Measurements from ENCODE around the gene VPREB3.

DNA sequence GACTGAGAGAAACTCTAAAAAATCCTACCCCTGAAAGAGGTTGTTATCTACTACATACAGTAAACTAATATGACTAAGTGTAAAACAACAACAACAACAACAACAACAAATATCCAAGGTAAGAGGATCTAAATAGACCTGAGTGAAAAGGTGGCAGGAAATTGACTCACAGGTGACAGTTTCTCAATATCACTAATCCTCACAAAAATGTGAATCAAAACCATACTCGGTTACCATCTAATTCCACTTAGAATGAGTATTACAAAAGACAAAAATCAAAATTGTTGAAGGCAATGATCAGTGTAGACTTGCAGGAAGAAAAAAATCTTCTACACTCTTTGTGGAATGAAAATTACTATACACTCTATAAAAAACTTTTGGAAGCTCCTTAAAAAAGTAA lies 46.0 kb downstream of the VPREB3 start:
- TF ChIP-seq, protein P1, sequence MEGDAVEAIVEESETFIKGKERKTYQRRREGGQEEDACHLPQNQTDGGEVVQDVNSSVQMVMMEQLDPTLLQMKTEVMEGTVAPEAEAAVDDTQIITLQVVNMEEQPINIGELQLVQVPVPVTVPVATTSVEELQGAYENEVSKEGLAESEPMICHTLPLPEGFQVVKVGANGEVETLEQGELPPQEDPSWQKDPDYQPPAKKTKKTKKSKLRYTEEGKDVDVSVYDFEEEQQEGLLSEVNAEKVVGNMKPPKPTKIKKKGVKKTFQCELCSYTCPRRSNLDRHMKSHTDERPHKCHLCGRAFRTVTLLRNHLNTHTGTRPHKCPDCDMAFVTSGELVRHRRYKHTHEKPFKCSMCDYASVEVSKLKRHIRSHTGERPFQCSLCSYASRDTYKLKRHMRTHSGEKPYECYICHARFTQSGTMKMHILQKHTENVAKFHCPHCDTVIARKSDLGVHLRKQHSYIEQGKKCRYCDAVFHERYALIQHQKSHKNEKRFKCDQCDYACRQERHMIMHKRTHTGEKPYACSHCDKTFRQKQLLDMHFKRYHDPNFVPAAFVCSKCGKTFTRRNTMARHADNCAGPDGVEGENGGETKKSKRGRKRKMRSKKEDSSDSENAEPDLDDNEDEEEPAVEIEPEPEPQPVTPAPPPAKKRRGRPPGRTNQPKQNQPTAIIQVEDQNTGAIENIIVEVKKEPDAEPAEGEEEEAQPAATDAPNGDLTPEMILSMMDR (IDR thresholded peaks at IDR 0.05), result no peak
- TF ChIP-seq EP300 (IDR thresholded peaks at IDR 0.05) (no peak), POLR2AphosphoS5 (IDR thresholded peaks at IDR 0.05) (no peak), POLR2A (IDR thresholded peaks at IDR 0.05) (no peak)
